SK-N-SH (cell line): ENCODE measurements around the gene FAIM2.

Experiments
- ELF1 ChIP-seq: IDR thresholded peaks from 2 replicates; pipeline ENCODE4 v1.4.0; 2012
- EP300 ChIP-seq, 2 experiments: IDR thresholded peaks; 2 replicates each; pipeline versions ENCODE4 v1.4.0 to v1.6.1; 2012; ENCODE audit warnings: borderline replicate concordance in 1 of 2, low read depth in 1 of 2, low read length in 1 of 2
- GABPA ChIP-seq: IDR thresholded peaks from 2 replicates; pipeline ENCODE4 v1.4.0; 2012; ENCODE audit warnings: low read depth, mild to moderate bottlenecking
- NRF1 ChIP-seq: IDR thresholded peaks from 2 replicates; pipeline ENCODE4 v1.6.1; 2012; ENCODE audit warnings: low read depth, mild to moderate bottlenecking, low read length
- RAD21 ChIP-seq: IDR thresholded peaks from 2 replicates; pipeline ENCODE4 v1.6.1; 2012; ENCODE audit warnings: mild to moderate bottlenecking, low read length
- RCOR1 ChIP-seq: fragments of 150-350 bp; IDR thresholded peaks from 2 replicates; pipeline ENCODE4 v1.6.1; 2017; ENCODE audit warnings: antibody characterized with exemption, low read length
- TAF1 ChIP-seq: IDR thresholded peaks from 2 replicates; pipeline ENCODE4 v1.6.1; 2012; ENCODE audit warnings: low read depth, mild to moderate bottlenecking, low read length, moderate library complexity, borderline replicate concordance
- YY1 ChIP-seq: IDR thresholded peaks from 2 replicates; pipeline ENCODE4 v1.4.0; 2012; ENCODE audit warnings: low read depth, mild to moderate bottlenecking
- TF ChIP-seq, protein P1 (sequence below): fragments of 150-350 bp; IDR thresholded peaks from 2 replicates; pipeline ENCODE4 v1.6.1; 2017; ENCODE audit warnings: antibody characterized with exemption, low read length, low read depth, borderline replicate concordance
- TF ChIP-seq, protein P2 (sequence below): fragments of 200-600 bp; sonication (generic); IDR thresholded peaks from 2 replicates; pipeline ENCODE4 v1.6.1; 2017; ENCODE audit warnings: antibody characterized with exemption, mild to moderate bottlenecking, moderate library complexity
- TF ChIP-seq, protein P3 (sequence below): IDR thresholded peaks from 2 replicates; pipeline ENCODE4; 2012
- TF ChIP-seq, protein P4 (sequence below): IDR thresholded peaks from 2 replicates; pipeline ENCODE4 v1.4.0; 2012; ENCODE audit warnings: low read depth

DNA sequence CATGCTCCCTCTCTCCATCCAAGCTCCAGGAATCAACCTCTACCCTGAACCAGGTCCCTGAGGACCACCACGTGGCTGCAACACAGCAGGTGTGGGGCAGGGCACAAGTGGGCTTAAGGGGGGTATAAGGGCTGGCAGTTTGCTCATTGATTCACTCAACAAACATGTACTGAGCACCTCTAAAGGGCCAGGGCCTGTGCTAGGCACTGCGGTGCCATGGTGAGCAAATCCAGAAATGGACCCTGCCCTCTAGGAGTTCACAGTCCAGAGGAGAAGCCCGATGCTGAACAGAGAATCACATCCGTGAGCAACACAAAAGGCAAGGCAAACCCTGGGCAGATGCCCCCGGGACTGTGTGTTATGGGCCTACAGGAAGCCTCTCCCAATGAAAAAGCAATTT is 40.3 kb upstream of the FAIM2 start:
- TF ChIP-seq, protein P1, sequence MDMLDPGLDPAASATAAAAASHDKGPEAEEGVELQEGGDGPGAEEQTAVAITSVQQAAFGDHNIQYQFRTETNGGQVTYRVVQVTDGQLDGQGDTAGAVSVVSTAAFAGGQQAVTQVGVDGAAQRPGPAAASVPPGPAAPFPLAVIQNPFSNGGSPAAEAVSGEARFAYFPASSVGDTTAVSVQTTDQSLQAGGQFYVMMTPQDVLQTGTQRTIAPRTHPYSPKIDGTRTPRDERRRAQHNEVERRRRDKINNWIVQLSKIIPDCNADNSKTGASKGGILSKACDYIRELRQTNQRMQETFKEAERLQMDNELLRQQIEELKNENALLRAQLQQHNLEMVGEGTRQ, result no peak
- TF ChIP-seq ELF1 (no peak), RAD21 (no peak), RCOR1 (no peak), YY1 (no peak), EP300 (IDR thresholded peaks at IDR 0.05; ENCODE audit: borderline replicate concordance in 1 of 2, low read depth in 1 of 2, low read length in 1 of 2) (no peak), GABPA (no peak), NRF1 (no peak), TAF1 (no peak)
- TF ChIP-seq, protein P2, sequence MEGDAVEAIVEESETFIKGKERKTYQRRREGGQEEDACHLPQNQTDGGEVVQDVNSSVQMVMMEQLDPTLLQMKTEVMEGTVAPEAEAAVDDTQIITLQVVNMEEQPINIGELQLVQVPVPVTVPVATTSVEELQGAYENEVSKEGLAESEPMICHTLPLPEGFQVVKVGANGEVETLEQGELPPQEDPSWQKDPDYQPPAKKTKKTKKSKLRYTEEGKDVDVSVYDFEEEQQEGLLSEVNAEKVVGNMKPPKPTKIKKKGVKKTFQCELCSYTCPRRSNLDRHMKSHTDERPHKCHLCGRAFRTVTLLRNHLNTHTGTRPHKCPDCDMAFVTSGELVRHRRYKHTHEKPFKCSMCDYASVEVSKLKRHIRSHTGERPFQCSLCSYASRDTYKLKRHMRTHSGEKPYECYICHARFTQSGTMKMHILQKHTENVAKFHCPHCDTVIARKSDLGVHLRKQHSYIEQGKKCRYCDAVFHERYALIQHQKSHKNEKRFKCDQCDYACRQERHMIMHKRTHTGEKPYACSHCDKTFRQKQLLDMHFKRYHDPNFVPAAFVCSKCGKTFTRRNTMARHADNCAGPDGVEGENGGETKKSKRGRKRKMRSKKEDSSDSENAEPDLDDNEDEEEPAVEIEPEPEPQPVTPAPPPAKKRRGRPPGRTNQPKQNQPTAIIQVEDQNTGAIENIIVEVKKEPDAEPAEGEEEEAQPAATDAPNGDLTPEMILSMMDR, result no peak
- TF ChIP-seq, protein P3, sequence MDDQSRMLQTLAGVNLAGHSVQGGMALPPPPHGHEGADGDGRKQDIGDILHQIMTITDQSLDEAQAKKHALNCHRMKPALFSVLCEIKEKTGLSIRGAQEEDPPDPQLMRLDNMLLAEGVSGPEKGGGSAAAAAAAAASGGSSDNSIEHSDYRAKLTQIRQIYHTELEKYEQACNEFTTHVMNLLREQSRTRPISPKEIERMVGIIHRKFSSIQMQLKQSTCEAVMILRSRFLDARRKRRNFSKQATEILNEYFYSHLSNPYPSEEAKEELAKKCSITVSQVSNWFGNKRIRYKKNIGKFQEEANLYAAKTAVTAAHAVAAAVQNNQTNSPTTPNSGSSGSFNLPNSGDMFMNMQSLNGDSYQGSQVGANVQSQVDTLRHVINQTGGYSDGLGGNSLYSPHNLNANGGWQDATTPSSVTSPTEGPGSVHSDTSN, result no peak
- TF ChIP-seq, protein P4, sequence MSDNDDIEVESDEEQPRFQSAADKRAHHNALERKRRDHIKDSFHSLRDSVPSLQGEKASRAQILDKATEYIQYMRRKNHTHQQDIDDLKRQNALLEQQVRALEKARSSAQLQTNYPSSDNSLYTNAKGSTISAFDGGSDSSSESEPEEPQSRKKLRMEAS, result no peak
